ENCODE results near the gene NACC1. TPM values are rescaled to one million over a fixed set of nuclear protein-coding genes. Genes with fewer than 3 reads are reported as not detected.

The NACC1 gene
- polyA plus RNA-seq, 1 donor (not counting 4 experiments of a cell fraction or from before 2014, with no cell fraction given) = 32.9 TPM

DNA sequence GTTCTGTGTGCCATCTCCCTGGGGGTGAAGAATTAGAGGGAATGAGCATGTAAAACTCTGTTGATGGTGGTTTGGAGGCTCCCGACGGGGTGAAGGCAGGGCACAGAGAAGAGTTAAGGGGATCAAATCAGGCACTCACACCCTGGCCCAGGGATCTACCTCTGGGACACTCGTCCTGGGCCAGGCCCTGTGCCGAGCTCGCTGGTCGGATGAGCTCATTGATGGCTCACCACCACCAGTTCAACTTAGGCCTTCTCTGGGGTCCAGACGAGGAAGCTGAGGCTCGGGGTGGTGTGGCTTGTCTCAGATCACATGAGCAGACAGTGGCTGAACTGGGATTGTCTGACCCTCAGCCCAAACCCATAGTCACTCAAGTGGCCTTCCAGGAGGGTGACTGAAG lies 1.6 kb downstream of the NACC1 start:
- peak overlapping the region; percentile 43 for H3K27ac ChIP-seq (ENCODE audit: control insufficient read depth, insufficient read depth, low read length)
- H3K9ac ChIP-seq (ENCODE audit: control insufficient read depth, extremely low read depth, insufficient read depth, low read length) = peak overlapping the region; percentile 78
- no peaks in the 10 kb centered on the region for H3K9me1 ChIP-seq (ENCODE audit: control insufficient read depth, extremely low read depth, insufficient read depth, low read length)
- no peak overlapping the region for H2AFZ ChIP-seq (ENCODE audit: control insufficient read depth, low read length)
- H4K20me1 ChIP-seq (ENCODE audit: control insufficient read depth, extremely low read depth, insufficient read depth, low read length) = peaks cover 22% of the 10 kb centered on the region
- peak overlapping the region in 2 of 3 experiments; percentile 63 to 91 for H3K4me3 ChIP-seq (ENCODE audit: control insufficient read depth in 2 of 3, extremely low read depth in 1 of 3, insufficient read depth in 2 of 3, low read depth in 1 of 3, low read length in 3 of 3)
- H3K9me3 ChIP-seq (ENCODE audit: control insufficient read depth, low read depth, low read length) = no peaks in the 10 kb centered on the region
- no peaks in the 10 kb centered on the region for H3K27me3 ChIP-seq (ENCODE audit: control insufficient read depth, extremely low read depth, insufficient read depth, low read length)
- peaks cover 32% of the 10 kb centered on the region for H3K4me1 ChIP-seq (ENCODE audit: control insufficient read depth, extremely low read depth, insufficient read depth, low read length)
- no peak for TF ChIP-seq EZH2 (IDR thresholded peaks at IDR 0.05; ENCODE audit: low read length)
- TF ChIP-seq, protein P1, sequence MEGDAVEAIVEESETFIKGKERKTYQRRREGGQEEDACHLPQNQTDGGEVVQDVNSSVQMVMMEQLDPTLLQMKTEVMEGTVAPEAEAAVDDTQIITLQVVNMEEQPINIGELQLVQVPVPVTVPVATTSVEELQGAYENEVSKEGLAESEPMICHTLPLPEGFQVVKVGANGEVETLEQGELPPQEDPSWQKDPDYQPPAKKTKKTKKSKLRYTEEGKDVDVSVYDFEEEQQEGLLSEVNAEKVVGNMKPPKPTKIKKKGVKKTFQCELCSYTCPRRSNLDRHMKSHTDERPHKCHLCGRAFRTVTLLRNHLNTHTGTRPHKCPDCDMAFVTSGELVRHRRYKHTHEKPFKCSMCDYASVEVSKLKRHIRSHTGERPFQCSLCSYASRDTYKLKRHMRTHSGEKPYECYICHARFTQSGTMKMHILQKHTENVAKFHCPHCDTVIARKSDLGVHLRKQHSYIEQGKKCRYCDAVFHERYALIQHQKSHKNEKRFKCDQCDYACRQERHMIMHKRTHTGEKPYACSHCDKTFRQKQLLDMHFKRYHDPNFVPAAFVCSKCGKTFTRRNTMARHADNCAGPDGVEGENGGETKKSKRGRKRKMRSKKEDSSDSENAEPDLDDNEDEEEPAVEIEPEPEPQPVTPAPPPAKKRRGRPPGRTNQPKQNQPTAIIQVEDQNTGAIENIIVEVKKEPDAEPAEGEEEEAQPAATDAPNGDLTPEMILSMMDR (optimal IDR thresholded peaks at IDR 0.05 in 1 of 3, IDR thresholded peaks at IDR 0.05 in 1 of 3, conservative IDR thresholded peaks at IDR 0.05 in 1 of 3; ENCODE audit: extremely low read depth in 1 of 3, insufficient read depth in 2 of 3, low read length in 3 of 3) = no peak
- H3K36me3 ChIP-seq (ENCODE audit: control insufficient read depth in 2 of 2, extremely low read depth in 1 of 2, insufficient read depth in 2 of 2, low read length in 2 of 2) = peaks cover 19 to 31% of the 10 kb centered on the region in 2 experiments
- FAIRE-seq (no peak), DNase-seq (ENCODE audit: low read depth, low spot score) (no peak)
- dilution Hi-C loops (cut with MboI; ENCODE audit: extremely low pct_ligation_motif_present, low sequenced_read_pairs) = no loop called here
- peaks cover 77% of the 10 kb centered on the region for H3K79me2 ChIP-seq (ENCODE audit: control insufficient read depth, insufficient read depth, low read length)
- peak overlapping the region; percentile 90 for H3K4me2 ChIP-seq (ENCODE audit: control insufficient read depth, extremely low read depth, insufficient read depth, low read depth, low read length)

DNA sequence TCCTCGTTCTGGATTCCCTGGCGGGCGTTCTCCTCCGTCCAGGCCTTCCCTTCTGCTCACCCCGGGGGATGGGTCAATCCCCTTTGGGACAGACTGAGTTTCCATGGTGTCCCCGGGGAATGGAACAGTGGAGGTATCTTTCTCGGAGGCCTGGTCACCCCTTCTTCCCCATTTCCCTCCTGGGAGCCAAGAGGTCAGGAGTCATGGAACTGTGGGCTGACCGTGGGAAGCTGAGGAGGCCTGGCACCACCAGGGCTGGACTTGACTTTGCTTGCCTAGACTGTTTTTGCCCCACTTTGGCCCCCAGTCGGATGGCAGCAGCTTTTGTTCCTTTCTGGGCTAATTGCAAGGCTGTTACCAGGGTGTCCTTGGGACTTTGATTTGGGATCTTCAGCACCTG lies 2.0 kb downstream of the NACC1 start:
- Histone ChIP-seq H3K27ac (ENCODE audit: control insufficient read depth, insufficient read depth, low read length) (no peak overlapping the region), H2AFZ (ENCODE audit: control insufficient read depth, low read length) (no peak overlapping the region), H3K4me2 (ENCODE audit: control insufficient read depth, extremely low read depth, insufficient read depth, low read depth, low read length) (no peak overlapping the region), H3K79me2 (ENCODE audit: control insufficient read depth, insufficient read depth, low read length) (peaks cover 77% of the 10 kb centered on the region), H3K27me3 (ENCODE audit: control insufficient read depth, extremely low read depth, insufficient read depth, low read length) (no peaks in the 10 kb centered on the region), H4K20me1 (ENCODE audit: control insufficient read depth, extremely low read depth, insufficient read depth, low read length) (peaks cover 22% of the 10 kb centered on the region), H3K9me3 (ENCODE audit: control insufficient read depth, low read depth, low read length) (no peaks in the 10 kb centered on the region), H3K9me1 (ENCODE audit: control insufficient read depth, extremely low read depth, insufficient read depth, low read length) (no peaks in the 10 kb centered on the region), H3K36me3 (ENCODE audit: control insufficient read depth in 2 of 2, extremely low read depth in 1 of 2, insufficient read depth in 2 of 2, low read length in 2 of 2) (peaks cover 17 to 27% of the 10 kb centered on the region in 2 experiments), H3K4me1 (ENCODE audit: control insufficient read depth, extremely low read depth, insufficient read depth, low read length) (peaks cover 29% of the 10 kb centered on the region), H3K9ac (ENCODE audit: control insufficient read depth, extremely low read depth, insufficient read depth, low read length) (no peak overlapping the region), H3K4me3 (ENCODE audit: control insufficient read depth in 2 of 3, extremely low read depth in 1 of 3, insufficient read depth in 2 of 3, low read depth in 1 of 3, low read length in 3 of 3) (no peak overlapping the region)
- TF ChIP-seq, protein P1 (optimal IDR thresholded peaks at IDR 0.05 in 1 of 3, IDR thresholded peaks at IDR 0.05 in 1 of 3, conservative IDR thresholded peaks at IDR 0.05 in 1 of 3; ENCODE audit: extremely low read depth in 1 of 3, insufficient read depth in 2 of 3, low read length in 3 of 3) = no peak
- TF ChIP-seq EZH2 (IDR thresholded peaks at IDR 0.05; ENCODE audit: low read length) = no peak
- no peak for FAIRE-seq
- no peak for DNase-seq (ENCODE audit: low read depth, low spot score)
- dilution Hi-C loops (cut with MboI; ENCODE audit: extremely low pct_ligation_motif_present, low sequenced_read_pairs) = no loop called here
